UCSD-AML1 (cell line): Measurements from ENCODE around the gene PLEKHM3.

ENCODE experiments used
- DNase-seq: peaks from one replicate; lab custom pipeline; 2025; ENCODE audit not compliant: unreplicated experiment; lab: John Stamatoyannopoulos, UW

Gene PLEKHM3, protein sequence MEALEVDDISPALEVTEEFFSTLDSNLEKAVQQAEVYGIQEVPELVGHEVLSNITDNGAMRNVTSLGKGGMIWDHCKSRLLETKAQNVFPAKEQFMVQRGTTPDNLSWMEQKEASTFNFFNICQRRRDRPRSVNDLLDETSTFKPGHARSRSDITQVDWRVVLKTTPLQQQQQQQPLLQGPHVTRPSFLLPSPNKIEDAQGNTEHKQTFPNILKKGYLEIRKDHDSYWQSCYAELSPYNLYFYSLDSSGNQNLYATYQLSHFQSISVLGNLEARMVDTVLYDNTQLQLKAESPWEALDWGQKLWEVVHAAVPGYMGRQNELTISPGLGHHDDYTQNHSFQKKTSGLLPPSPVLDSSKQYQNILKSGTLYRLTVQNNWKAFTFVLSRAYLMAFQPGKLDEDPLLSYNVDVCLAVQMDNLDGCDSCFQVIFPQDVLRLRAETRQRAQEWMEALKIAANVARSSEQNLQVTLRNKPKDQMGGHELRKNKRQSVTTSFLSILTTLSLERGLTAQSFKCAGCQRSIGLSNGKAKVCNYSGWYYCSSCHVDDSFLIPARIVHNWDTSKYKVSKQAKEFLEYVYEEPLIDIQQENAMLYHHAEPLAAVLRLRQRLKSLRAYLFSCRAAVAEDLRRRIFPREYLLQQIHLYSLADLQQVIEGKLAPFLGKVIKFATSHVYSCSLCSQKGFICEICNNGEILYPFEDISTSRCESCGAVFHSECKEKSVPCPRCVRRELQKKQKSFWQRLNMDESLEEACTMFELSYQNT

DNA sequence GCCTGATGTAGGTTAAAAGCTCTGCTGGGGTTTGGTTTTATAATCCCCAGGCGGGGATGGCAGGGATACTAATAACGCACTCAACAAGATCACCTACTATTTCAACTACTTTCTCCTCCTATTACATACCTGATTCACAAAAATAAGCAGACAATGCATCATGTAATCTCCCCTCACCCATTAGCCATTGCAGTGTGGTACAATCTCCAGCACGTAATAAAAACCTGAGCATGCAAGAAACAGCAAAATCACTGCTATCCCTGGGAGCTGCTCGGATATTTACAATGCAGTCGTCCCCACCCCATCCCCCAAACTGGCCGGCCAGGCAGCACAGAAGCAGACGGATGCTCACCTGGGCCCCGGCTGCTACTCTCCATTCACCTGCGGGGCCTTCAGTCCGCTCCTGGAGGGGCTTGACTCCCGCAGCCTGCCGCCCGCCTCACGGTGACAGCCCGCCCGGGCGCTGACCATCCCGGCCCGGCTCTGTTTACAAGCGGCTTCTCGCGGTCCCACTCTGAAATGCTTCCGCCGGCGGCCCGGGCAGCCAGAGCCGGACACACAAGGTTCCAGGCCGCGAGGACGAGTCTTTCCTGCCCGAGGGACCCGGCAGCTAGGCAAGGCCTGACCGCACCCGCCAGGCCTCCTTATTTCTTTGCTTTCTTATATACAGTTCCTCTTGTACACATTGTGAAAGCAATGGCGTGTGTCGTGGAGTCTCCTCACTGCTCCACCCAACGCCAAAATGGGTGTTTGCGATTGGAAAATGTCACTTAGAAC is at the start of gene PLEKHM3:
TSS of gene PLEKHM3 (minus strand) at position 491 of the 777 bp plus-strand sequence. CDS start 23,888 bp downstream, outside the sequence.
- peak; percentile 88 for DNase-seq

DNA sequence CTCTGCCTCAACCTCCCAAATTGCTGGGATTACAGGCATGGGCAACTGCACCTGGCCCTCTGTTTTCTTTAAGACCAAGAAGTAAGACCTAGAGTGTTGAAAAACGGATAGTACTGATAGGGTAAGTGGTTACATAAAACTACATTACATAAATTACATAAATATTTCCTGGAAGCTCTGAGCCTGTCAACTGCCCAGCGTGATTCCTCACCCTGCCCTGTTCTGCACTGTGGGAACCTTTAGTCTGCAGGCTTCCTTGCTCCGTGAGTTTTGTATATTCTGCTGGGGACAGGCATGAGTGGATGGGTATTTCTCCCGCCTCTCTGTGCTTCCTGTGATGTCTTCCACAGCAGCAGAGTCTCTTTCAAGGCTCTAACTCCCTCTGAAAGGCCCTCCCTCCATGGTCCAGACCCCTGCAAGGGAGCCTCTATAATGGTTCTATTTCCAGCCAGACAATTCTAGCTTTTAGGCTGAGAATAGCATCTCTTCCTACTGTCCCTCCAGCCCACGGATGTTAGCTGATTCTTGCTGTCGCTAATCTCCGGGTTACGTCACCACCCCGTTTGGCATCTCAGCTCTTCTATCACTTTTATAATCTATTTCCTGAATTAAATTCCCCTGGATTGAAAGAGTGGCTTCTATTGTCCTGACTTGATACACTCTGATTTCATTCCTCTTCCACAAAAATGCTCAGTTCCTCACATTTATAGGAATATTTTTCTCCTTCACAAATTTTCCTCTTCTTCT is 49.5 kb upstream of the PLEKHM3 start:
- no peak for DNase-seq

DNA sequence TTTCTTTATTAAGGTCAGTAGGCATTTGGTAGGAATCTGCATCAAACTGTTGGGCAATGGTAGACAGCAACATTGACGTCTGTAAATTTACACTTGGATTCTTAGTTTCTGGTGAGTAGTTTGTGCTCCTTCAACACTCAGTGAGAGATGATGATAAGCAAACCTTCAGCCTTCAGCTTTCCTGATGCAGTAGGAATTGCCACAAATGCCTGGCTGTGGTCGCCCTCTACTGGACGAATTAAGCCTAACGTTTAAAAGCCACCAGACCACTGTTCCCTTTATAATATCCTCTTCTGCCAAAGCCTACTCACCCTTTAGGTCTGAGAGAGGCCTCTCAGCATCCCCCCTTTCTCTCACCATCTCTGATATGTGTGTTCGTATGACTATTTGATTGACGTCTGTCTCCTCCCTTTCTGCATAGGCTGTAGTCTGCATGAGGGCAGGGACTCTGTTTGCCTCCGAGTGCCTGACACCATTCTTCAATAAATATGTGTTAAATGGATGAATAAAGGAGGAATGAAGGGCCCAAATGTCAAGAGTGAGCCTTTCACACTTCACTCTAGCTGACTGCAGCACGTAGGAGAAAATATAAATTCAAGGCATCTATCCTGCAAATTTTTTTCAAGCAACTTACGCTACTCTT is 47.0 kb upstream of the PLEKHM3 start:
- DNase-seq = peak; percentile 39

DNA sequence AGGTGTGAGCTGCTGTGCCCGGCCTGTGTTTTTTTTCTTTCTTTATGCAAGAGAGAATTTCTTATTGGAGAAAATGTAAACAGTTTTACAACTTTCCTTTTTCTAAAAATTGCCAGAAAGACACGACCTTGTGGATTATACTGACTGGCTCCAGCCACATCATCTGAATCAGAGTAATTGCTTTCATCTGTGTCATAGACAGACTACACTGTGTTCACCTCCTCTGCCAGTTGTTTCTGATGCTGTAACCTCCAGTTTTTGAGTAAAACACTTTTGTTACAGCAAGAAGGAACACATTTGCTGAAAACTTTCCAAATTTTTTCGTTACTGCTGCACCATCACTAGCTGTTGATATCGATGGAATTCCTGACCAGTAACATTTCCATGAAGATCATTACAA is 43.9 kb upstream of the PLEKHM3 start:
- no peak for DNase-seq

DNA sequence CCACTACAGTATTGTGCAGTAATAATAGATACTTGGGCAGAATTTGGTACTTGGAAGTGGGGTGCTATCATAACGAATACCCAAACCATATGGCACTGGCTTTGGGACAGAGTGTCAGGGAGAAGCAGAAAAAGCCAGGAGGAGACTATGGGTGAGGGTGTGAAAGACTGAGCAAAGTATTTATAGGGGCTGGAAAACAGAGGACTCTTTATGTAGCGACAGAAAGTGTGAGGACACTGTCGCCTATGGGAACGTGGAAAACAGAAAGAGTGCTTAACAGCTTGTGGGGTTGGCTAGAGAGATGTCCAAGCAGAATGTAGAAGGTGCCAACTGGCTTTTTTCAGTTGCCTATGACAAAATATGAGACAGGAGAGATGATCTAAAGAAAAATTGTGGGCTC is 40.7 kb upstream of the PLEKHM3 start:
- DNase-seq = no peak

DNA sequence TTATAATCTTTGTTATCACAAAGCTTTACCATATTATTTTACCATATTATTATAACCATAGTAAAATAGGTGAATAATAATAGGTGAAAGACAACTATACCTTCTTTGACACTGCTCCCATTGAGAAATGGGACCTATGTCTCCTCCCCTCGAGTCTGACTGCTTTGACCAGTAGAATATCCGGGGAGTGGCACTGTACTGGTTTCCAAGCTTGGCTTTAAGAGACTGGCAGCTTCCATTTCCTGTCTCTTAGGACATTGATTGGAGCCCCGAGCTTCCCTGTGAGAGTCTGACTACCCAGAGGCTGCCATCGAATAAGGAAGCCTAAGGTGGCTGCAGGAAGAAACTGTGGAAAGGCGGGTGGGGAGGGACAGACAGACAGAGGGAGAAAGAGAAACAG is 40.1 kb upstream of the PLEKHM3 start:
- peak; percentile 35 for DNase-seq

DNA sequence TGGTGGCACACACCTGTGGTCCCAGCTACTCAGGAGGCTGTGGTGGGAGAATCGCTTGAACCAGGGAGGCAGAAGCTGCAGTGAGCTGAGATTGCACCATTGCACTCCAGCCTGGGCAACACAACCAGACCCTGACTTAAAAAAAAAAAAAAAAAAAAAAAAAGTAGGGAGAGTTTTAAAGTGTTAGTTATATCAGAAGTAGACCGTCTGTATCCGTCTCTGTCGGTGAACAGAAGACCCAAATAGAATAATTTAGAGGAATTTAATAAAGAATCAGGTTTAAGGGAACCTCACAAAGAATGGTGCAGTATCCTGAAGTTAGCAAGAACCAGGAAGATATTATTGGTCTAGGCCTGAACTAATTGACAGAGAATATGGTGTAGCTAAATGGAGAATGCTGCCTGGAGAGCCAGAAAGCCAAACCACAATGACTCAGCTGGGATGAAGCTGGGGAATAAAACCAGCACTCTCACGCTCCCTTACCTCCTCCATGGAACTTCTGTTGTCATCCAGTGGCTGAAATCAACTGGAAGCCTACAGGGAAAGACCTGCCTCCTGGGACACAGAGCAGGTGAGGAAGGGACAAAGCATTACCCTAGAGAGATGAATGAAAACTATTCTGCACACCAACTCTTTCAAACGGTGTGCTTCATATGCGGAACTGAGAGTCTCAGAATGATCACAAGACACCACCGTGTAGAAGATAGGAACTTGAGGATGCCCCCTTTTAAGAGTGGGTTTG is 39.1 kb upstream of the PLEKHM3 start:
- peak; percentile 49 for DNase-seq

DNA sequence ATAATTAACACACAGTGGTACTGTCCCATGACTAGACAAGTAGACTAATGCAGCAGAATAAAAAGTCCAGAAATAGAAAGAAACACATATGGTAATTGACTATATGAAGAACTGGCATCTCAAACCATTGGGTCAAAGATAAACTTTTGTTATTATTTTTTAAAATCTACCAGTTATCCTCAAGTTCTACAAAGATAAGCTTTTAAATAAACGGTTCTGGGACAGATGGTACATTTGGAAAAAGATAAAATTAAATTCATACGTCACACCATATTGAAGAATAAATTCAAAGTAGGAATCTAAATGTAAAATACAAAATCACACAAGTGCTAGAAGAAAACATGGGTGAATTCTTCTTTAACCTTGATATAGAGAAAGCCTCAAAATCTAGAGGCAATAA is 37.6 kb upstream of the PLEKHM3 start:
- DNase-seq = no peak

DNA sequence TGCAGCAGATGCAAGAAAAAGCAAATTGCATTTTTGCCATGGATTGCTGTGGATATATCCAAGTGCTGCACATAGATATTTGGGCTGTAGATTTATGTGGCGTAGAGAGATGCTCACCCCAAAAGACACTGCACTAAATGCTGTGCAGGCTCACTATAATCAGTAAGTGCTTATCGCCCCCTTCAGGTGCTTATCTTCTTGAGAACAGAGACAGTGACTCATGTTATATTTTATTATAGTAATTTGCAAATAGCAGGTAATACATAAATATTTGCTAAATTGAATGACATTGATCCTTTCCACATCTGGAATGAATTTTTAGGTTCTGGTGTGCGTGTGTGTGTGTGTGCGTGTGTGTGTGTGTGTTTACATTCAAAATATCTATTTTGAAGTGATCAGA is 36.8 kb upstream of the PLEKHM3 start:
- DNase-seq = no peak

DNA sequence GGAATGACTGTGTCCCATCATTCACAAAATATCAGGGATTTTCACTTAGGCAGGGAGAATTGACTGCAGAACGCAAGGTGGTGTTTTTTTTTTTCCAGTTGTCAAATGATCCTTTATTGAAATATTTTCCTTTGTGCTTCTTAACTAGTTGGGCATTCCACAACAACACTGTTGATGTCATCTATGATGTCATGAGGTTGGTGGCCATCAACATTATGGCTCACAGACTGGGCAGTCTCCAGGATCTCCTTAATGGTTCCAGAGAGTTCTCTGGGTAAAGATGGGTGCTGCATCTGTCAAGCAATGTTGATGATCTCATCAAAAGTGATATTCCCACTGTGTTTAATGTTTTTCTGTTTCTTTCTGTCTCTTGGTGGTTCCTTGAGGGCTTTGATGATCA is 31.8 kb upstream of the PLEKHM3 start:
- DNase-seq = no peak

DNA sequence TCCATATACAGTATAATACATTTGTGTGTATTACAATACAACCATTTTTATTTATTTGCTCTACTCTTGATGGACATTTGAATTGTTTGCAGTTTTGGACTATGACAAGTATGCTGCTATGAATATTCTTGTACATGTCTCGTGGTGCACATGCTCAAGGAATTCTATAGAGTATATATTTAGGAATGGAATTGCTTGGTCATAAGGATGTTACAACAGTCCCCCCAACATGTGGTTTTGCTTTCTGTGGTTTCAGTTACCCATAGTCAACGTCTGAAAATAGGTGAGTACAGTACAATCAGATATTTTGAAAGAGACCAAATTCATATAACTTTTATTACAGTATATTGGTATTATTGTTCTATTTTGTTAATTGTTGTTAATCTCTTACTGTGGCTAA is 24.1 kb upstream of the PLEKHM3 start:
- no peak for DNase-seq

DNA sequence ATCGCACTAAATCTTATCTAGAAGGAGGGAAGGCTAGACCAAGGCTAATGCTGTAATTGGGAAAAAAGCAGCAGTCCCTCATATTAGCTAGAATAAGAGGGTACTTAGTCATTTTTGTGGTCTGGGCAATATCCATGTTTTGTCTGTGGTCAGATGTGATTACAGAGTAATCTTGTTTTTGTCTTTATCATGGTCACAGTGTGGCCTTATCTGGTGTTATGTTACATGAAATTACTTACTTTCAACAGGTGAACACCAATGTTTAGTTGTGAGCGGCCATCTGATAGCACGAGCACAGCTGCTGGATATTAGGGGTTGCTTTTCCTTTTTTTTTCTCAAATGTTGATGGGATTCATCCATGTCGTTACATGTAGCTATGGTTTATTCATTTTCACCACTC is 23.7 kb upstream of the PLEKHM3 start:
- DNase-seq = no peak

DNA sequence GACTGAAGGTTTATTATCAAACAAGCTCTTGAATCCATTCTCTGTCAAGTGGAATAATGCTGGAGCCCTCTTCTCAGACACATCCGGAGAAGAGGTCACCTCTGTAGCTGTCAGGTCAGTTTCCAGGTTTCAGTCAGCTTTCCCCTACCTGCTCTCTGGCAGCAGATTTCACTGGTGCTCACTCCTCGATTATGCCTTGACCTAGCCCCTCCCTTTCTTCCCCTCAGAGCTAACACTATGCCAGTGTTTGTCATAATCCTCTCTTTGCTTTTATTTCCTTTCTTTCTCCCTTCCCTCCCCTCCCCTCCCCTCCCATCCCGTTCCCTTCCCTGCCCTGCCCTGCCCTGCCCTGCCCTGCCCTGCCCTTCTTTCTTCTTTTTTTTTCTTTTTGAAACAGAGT is 22.5 kb upstream of the PLEKHM3 start:
- no peak for DNase-seq

DNA sequence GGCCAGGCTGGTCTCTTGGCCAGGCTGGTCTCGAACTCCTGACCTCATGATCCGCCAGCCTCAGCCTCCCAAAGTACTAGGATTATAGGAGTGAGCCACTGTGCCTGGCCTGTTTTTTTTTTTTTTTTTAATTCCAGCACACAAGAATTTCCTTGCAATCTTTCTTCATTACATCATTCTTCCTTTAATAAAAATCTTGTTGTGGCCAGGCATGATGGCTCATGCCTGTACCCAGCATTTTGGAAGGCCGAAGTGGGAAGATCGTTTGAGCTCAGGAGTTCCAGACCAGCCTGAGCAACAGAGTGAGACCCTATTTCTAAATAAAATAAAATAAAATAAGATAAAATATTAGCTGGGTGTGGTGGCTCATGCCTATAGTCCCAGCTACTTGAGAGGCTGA is 21.4 kb upstream of the PLEKHM3 start:
- no peak for DNase-seq

DNA sequence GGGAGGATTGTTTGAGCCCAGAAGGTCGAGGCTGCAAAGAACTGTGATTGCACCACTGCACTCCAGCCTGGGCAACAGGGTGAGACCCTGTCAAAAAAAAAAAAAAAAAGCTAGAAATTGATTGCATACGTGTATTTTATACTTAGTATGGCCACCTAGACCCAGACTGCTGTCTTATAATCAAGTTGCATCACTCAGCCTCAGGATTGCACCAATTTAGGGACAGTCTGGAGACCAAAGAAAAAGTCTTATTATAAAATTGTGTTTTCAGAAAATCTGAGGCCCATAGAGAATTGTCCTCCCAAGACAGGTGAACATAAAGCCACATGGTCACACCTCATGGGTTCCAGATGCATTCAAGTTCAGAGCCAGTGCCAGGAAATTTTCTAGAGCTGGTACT is 17.1 kb upstream of the PLEKHM3 start:
- no peak for DNase-seq

DNA sequence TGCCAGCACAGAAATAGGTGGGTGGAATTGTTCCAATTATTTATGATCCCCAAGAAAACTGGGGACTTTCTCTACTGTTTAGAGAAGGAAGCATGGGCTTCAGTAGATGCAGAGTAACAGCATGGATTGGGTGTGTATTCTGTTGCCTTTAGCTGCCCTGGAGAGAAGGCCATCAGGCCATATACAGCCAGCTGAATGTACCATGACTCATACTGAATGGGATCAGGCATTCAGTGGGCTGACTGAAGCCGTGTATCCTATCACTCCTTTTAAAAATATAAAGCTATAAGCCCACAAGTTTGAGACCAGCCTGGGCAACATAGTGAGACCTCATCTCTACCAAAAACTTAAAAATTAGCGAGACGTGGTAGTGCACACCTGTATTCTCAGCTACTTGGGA is 16.7 kb upstream of the PLEKHM3 start:
- no peak for DNase-seq

DNA sequence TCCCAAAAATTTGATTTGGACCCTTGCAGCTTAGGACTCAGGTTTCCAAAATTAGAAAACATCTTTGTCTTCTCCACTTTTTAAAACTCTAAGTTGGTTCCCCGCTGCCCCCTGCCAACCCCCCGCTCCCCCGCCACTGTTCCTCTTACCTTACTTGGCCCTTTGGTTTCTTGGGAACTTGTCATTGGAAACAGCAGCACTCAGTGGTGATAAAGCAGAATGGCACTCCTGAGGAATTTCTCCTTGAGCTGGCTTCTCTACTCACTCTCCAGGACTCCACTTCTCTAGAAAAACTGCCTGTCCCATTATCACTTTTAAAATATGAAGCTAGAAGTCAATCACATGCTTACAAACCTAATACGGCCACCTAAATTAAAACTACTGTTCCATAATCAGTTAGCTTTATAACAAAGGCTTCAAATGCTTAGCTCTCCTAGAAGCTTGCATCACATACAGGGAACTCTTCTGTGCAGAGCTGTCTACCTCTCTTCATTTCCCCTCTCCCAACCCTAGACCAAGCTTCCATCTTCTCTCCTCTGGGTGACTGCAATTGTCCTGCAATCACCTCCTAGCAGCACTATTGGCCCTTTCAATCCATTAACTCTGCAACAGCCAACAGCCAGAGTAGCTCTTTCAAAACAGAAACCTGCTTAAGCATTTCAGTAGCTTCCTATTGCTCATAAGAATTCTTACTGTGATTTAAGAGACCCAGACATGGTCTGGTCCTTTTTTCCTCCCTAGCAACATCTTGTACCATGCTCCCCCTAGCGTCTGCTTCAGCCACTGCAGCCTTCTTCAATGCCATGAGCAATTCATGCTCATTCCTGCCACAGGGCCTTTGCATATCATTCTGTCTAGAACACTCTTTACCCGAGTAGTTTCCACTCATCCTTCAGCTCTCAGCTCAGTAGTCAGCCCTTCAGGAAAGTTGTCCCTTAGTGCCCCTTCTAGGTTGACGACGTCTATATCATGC is 15.2 kb upstream of the PLEKHM3 start:
- peak; percentile 56 for DNase-seq

DNA sequence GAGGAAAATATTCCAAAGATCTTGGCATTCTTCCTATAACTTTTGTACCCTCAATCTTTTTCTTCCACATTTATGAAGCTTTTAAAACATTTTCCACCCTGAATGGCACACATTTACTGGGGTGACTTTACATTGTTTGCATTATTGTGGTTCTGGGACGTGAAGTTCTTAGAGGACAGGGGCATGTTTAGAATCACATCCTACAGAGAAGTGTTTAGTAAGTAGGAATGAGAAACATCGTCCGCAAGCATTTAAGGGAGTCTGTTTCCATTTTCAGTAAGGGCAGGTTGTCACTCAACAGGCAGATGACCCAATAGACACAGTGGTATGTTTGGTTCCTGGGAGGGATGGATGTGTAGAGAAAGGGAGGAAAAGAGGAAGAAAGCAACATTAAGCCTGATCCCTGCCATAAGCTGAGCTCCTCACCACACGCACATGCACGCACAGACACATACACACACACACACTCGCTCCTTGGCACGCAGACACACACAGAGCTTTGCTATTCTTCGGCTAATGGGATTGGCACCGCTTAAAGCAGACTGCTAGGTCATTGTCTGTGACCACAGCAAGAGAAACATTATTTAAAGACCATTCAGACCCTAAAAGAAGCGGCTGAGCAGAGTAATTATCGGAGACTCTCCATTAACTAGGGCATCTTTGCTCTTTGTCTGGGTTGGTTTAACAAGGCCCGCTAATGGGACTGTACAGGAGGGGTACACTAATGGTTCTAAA is 14.2 kb upstream of the PLEKHM3 start:
- DNase-seq = no peak
